GM06990 (cell line): ENCODE measurements around the gene TEK.

Experiments
- DNase-seq: peaks from one replicate; pipeline ENCODE4 v3.0.0-alpha.2; 2011; ENCODE audit not compliant: insufficient read length; ENCODE audit errors: extremely low read depth
- H3K27me3 ChIP-seq: replicated peaks from 2 replicates; pipeline ENCODE4 v1.6.0; 2011; ENCODE audit warnings: low read length; ENCODE audit not compliant: control insufficient read depth, insufficient read depth
- H3K36me3 ChIP-seq: 2 replicates; pipeline ENCODE4 v1.5.1; 2011; ENCODE audit warnings: low read length; ENCODE audit not compliant: control insufficient read depth, insufficient read depth
- H3K4me3 ChIP-seq: replicated peaks from 2 replicates; pipeline ENCODE4 v1.5.1; 2011; ENCODE audit warnings: low read depth, mild to moderate bottlenecking, control low read depth, low read length
- CTCF ChIP-seq: IDR thresholded peaks from 2 replicates; pipeline ENCODE4 v1.5.1; 2011; ENCODE audit warnings: low read length, control low read depth, mild to moderate bottlenecking, inconsistent platforms; ENCODE audit not compliant: insufficient read depth, poor library complexity, severe bottlenecking

The TEK gene

GRCh38 chr9:27165670-27166069 lies 56.6 kb downstream of the TEK start:
- DNase-seq, result no peak
- no peak overlapping the region for H3K4me3 ChIP-seq
- no peaks in the 10 kb centered on the region for H3K36me3 ChIP-seq
- peak; percentile 7 for TF ChIP-seq CTCF
- no peaks in the 10 kb centered on the region; the same call in 1 of the 2 replicates for H3K27me3 ChIP-seq

- no peaks in the 10 kb centered on the region for H3K27me3 ChIP-seq
- DNase-seq, result no peak
- no peak for TF ChIP-seq CTCF
- H3K36me3 ChIP-seq, result no peaks in the 10 kb centered on the region
- no peak overlapping the region for H3K4me3 ChIP-seq
These were observed 59.5 kb downstream of the TEK start for GRCh38 chr9:27168496-27168895.

- no peaks in the 10 kb centered on the region for H3K27me3 ChIP-seq
- H3K36me3 ChIP-seq, result no peaks in the 10 kb centered on the region
- no peak for TF ChIP-seq CTCF
- H3K4me3 ChIP-seq, result no peak overlapping the region
- no peak for DNase-seq
These were observed 59.9 kb downstream of the TEK start for GRCh38 chr9:27168951-27169350.

- H3K4me3 ChIP-seq, result no peak overlapping the region
- H3K27me3 ChIP-seq, result no peaks in the 10 kb centered on the region
- H3K36me3 ChIP-seq, result no peaks in the 10 kb centered on the region
- DNase-seq, result no peak
- no peak for TF ChIP-seq CTCF
These were observed 67.9 kb downstream of the TEK start for GRCh38 chr9:27176971-27177370.

- H3K36me3 ChIP-seq, result no peaks in the 10 kb centered on the region
- TF ChIP-seq CTCF, result no peak
These were observed 70.3 kb downstream of the TEK start for GRCh38 chr9:27179245-27179865.

GRCh38 chr9:27181381-27181780 lies 72.4 kb downstream of the TEK start:
- Histone ChIP-seq H3K27me3 (no peaks in the 10 kb centered on the region), H3K4me3 (no peak overlapping the region), H3K36me3 (no peaks in the 10 kb centered on the region)
- no peak for DNase-seq
- TF ChIP-seq CTCF, result no peak

More at GRCh38 chr9:27179245-27179865, 70.3 kb downstream of the TEK start:
- H3K27me3 ChIP-seq, result no peaks in the 10 kb centered on the region
- no peak overlapping the region for H3K4me3 ChIP-seq
- DNase-seq, result no peak
